Raji (cell line): Measurements from ENCODE around the gene SLC39A11.

ENCODE experiments used
- POLR2A ChIP-seq: IDR thresholded peaks from 2 replicates; pipeline ENCODE4 v1.6.1; 2011; ENCODE audit warnings: low read depth, low read length, control low read depth; ENCODE audit not compliant: insufficient read depth

SLC39A11 gene

DNA sequence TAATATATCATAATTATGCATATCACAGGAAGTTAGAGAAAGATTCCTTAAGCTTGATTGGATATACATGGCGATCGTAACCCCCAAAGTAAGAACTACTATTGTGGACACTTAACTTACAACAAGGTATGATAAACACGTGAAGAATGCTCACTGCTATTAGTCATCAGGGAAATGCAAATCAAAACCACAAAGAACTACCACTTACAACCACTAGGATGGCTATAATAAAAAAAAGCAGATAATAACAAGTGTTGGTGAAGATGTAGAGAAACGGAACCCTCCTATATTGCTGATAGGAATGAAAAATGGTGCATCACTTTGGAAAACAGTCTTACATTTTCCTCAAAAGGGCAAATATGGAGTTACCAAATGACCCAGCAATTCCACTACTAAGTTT lies 265.9 kb downstream of the SLC39A11 start:
- no peak for TF ChIP-seq POLR2A

DNA sequence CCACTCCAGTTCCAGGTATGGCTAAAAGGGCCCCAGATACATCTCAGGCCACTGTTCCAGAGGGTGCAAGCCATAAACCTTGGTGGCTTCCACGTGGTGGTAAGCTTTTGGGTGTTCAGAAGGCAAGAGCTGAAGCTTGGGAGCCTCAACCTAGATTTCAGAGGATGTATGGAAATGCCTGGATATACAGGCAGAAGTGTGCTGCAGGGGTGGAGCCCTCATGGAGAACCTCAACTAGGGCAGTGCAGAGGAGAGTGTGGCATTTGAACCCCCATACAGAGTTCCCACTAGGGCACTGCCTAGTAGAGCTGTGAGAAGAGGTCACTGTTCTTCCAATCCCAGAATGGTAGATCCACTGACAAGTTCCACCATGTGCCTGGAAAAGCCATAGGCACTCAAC lies 267.3 kb downstream of the SLC39A11 start:
- no peak for TF ChIP-seq POLR2A

DNA sequence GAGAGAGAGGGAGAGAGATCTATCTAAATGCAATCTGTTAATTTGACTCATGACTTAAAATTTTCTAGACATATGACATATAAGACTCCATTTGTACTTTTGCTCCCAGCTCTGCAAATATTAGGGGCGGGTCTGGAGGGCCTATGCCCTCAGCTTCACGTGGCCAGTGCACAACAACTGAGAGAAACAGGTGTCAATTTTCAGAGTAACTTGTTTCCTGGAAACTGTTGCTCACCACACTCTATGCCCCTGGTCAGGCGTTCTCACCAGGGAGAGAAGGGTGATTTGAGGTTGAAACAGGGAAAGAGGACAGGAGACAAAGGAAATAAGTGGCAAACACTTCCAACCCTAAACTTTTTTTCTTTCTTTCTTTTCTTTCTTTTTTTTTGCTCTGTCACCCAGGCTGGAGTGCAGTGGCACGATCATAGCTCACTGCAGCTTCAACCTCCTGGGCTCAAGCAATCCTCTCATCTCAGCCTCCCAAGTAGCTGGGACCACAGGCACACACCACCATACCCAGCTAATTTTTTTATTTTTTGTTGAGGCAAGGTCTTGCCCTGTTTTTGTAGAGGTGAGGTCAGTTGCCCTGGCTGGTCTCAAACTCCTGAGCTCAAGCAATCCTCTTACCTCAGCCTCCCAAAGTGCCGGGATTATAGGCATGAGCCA lies 270.0 kb downstream of the SLC39A11 start:
- TF ChIP-seq POLR2A = no peak

DNA sequence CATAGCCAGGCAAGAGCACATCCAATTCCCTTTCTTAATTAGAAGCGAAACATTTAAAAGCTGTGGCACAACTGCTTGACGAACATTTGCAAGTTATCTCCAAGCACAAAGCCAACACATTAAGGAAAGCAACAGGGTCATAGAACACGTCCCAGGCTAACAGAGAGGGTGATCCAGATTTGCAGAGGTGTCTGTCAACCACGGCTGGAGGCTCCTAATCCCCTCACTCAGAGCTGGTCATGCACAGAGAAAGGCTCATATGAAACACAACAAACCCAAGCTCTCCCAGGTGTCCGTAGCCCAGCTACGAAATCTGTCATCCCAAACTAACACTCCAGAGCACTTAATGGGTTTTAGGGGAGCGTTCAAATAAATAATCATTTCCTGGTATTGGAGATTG lies 276.1 kb downstream of the SLC39A11 start:
- no peak for TF ChIP-seq POLR2A

DNA sequence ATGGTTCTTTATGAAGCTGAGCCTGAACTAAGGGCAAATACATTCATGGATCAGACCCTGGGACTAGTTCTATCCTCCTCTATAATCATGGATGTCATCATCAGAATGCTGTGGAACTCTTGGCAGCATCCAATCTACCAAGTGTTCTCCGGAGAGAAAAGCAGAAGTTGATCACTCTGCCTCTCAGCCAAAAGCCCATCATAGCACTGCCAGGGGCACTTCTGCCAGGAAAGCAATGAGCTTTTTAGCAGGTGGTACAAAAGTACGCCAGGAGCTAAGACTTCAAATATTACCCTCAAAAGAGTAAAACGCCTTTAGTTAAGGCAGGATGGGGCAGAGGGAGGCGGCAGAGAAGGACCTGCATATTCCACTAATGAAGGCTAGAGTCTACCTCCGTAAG lies 279.0 kb downstream of the SLC39A11 start:
- TF ChIP-seq POLR2A = no peak

DNA sequence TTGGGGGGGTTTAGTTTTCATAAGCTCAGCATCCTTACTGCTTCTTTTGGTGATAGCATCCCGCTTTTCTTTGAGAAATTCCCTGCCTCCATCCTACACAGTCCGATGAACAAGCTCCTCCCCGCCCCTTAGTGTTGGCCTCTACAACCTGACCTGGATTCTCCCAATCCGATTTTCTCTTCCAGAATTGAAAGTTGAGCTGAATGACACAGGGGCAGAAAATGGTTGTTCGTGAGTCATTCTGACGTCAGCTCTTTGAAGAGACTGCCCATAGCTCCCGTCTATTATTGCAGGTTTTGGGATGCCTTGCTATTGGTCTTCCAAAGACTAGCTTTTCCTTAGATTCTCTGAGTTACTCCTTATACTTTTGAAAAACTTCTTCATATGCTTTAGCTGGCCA lies 279.7 kb downstream of the SLC39A11 start:
- no peak for TF ChIP-seq POLR2A

DNA sequence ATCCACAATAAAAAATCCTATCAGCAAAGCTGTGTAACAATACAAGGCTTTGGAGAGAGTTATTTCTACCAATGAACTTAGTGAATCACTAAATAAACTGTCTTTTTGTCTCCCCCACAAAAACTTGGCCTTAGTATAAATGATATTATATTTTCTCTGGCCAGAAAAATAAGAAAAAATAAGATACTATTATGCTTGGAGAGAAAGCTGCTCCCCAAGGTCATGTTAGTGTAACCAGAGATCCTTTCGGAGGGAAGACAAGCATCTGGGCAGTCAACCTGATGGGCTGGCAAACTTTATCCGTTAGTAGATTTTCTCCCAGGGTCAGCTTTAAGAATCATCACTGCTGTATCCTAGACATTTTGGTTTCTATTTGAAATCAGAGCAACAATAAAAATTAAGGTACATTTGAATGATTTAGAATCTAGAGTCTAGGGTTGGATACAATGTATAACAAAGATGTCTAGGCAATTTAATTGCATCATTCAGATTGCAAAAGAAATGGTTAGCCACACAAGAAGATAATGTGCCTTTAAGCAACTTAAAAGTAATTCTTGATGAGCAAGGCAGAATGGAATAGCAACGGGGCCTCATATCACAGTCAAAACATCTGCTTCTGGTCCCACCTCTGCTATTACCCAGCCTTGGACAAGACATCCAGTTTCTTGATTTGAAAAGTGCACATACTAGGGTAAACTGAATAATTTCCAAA lies 280.4 kb downstream of the SLC39A11 start:
- no peak for TF ChIP-seq POLR2A

DNA sequence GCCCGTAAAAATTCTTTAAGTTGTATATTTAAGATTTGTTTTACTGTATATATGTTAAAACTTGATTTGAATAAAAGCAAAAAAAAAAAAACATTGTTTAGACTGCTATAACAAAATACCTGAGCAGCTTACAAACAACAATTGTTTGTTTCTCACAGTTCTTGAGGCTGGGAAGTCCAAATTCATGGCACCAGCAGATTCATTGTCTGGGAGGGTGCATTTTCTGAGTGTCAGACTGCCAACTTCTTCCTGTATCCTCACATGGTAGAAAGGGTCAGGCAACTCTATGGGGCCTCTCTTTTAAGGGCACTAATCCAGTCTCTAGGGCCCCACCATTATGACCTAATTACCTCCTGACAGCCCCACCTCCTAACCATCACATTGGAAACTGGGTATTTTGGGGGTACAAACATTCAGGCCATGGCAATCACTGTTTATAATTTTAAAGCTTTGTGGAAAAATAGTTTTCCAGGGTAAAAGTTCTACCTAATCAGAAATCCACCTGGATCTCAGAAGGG lies 281.4 kb downstream of the SLC39A11 start:
- no peak for TF ChIP-seq POLR2A

DNA sequence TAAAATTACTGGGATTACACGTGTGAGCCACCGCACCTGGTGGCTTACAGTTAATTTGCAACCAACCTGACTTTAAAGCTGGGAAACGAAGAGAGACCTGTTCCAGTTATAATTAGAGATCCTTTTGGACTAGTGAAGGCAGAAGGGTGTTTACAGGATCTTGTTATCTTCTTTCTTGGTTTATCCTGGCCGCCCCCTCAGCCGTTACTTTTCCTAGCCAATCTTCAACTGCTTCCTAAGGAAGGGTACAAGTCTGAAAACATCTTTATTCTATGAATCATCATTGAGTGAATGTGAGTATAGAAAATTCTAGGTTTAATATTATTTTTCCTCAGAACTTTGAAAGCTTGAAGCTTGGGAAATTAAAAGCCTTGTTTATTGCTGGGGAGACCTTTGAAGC lies 286.5 kb downstream of the SLC39A11 start:
- TF ChIP-seq POLR2A = no peak

DNA sequence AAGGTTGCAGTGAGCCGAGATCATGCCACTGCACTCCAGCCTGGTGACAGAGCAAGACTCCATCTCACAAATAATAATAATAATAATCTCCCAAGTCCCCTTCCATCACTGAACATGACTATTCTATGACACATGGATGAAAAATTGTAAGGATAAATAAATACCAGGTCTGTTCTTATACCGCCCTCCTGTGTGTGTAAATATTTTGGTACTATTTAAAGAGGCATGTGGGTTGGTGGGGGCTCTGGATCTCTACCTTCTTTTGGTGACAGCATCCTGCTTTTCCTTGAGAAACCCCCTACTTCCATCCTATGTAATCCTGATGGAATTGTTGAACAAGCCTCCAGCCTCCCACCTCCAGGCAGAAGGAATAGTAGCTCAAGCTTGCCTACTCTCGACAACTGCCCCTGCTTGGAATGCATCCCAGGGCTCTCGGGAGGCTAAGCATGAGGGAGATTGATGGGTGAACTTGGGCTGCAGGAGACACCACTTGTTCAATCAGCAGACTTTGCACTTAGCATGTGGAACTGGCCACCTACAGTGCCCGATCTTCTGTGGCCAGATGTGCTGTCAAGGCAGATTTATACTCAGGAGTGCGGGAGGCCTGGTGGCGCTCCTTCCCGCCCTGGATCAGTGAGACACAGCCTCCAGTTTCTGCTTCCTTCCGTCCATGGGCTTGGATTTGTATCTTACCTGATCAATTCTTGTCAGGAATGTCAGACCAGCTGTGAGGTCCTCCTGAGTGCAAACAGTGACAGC lies 287.4 kb downstream of the SLC39A11 start:
- no peak for TF ChIP-seq POLR2A

DNA sequence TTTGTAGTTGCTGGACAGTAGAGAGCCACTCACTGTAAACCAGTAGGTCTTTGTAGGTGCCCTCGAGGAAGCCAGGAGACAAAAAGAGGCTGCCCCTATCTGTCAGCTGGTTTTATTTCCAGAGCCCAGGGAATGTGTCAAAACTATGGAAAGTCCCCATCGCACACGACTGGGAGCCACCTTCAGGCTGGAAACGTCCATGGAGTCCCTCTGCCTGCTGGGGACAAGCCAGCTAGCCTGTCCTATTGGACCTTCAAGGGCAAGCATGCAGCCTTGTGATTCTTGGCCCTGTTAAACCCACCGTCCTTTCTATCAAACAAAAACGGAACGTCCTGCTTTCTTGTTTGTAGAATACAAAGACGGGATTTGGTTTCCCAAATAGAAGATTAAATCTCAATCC lies 289.8 kb downstream of the SLC39A11 start:
- no peak for TF ChIP-seq POLR2A

DNA sequence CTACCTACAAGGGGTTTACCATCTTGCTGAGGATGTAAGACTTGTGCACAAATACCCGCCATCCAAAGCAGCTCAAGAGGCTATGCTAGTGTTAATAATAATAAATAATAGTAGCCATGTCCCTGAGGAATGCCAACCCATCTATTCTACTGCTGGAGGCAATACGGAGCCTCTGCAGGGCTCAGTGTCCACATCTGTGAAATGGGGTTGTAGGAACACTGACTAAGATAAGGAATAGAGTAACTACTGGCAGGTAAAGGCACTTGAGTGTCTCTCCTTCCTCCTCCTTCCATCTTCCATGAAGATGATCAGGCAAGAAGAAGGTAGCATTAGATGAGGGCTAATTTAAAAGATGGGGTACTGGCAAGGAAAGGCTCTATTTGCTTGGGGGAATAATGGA lies 295.3 kb downstream of the SLC39A11 start:
- TF ChIP-seq POLR2A = no peak

DNA sequence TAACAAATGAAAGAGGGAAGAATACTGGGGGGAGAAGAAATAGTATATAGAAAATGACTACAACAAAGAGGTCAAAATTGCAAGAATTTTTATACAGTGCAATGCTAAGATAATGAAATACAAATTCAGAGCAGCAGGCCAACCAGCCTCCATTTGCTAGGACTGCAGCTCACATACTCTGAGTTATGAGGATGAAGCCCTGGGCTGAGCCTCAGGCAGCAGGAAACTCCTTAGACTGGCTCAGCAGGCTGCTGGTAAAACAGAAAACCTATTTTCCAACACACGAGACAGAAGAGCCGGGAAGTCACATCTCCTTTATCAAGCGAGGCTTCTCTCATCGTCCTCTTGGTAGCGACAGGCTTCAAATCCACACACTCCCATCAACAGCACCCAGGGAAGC lies 296.5 kb downstream of the SLC39A11 start:
- TF ChIP-seq POLR2A = no peak

DNA sequence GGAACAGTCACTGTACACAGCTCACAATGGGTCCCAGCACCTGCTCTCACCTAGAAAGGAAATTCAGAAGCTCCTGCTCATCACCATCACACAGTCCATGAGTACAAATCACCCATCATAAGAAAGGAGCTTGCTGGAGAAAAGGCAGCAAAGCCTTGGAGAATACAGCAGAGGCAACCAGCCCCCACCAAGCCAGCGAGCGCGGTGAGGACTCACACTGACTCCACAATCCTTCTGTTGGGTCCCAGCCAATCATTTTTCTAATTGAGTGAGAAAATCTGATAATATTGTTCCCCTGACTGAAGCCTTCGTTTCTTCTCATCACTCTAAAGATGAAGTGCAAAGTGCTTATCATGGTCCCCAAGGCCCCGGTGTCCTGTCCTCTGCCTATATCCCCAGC lies 298.3 kb downstream of the SLC39A11 start:
- TF ChIP-seq POLR2A = no peak

DNA sequence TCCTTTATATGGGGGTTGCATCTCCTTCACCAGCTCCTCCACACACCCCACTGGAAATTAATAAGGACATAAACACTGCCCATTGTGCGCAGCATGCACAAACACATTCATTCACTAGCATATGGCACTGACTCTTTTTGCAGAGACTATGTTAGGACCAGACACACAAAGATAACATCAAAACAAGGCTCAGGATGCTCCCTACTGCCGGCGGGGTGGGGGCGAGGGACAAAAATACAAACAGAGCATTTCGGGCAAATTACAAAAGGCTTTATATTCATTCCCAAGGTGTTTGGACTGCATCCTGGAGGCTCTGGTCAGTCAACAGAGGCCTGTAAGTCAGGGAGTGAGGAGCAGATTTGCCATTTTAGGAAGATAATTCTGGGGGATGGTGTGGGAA lies 299.7 kb downstream of the SLC39A11 start:
- no peak for TF ChIP-seq POLR2A

DNA sequence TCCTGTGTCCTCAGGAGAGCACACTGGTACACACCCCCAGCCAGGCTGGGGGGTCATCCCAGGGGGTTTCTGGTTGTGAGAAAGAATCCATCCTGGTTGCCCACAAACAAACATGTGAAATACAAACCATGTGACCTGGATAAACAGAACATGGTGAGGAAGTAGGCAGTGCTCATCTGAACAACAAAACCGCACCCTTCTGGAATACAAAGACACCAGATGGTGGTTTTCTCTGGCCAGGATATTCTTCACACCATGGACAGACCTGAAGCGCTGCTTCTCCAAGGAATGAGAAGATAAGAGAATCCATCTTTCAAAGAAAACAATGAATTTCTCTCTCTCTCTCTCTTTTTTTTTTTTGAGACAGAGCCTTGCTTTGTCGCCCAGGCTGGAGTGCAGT lies 302.3 kb downstream of the SLC39A11 start:
- TF ChIP-seq POLR2A = no peak
